Lung (tissue), 12 donors: ENCODE measurements around the gene DEPP1. TPM values are rescaled to one million over a fixed set of nuclear protein-coding genes. Genes with fewer than 3 reads are reported as not detected.
A peak's percentile ranks its signal among the peaks of the same experiment; 100 is the strongest.

ENCODE experiments used
- ATAC-seq: fragments of 200-7000 bp; cut with Tn5 transposase; one replicate; pipeline ENCODE4 v1.9.1; 2020; ENCODE audit warnings: moderate number of reproducible peaks; ENCODE audit not compliant: insufficient read depth, low FRiP score
- DNase-seq, 3 donors: peaks; one replicate each; pipeline ENCODE4 v3.0.0-alpha.2; 2013 to 2017
- H3K27ac ChIP-seq, 2 donors: one replicate each; pipeline ENCODE4 v1.5.1; 2013; ENCODE audit warnings: mild to moderate bottlenecking in 2 of 2, moderate library complexity in 2 of 2, control low read depth in 1 of 2, inconsistent platforms in 1 of 2, low read depth in 1 of 2, low read length in 1 of 2
- H3K27me3 ChIP-seq, 3 donors: one replicate each; pipeline ENCODE4 v1.5.1; 2013; ENCODE audit warnings: low read length in 2 of 3; ENCODE audit not compliant: control insufficient read depth in 3 of 3, insufficient read depth in 3 of 3
- H3K36me3 ChIP-seq, 4 donors: one replicate each; pipeline ENCODE4 v1.5.1; 2013; ENCODE audit warnings: low read length in 4 of 4, mild to moderate bottlenecking in 1 of 4, moderate library complexity in 1 of 4; ENCODE audit not compliant: control insufficient read depth in 4 of 4, insufficient read depth in 4 of 4
- H3K4me1 ChIP-seq, 5 donors: one replicate each; pipeline ENCODE4 v1.5.1; 2013; ENCODE audit warnings: low read length in 5 of 5, mild to moderate bottlenecking in 2 of 5, moderate library complexity in 1 of 5; ENCODE audit not compliant: control insufficient read depth in 5 of 5, insufficient read depth in 5 of 5
- H3K4me3 ChIP-seq: one replicate; pipeline ENCODE4 v1.5.1; 2013; ENCODE audit warnings: mild to moderate bottlenecking, control low read depth, moderate library complexity
- H3K9ac ChIP-seq, 2 donors: one replicate each; pipeline ENCODE4 v1.5.1; 2013; ENCODE audit warnings: low read length in 2 of 2, control low read depth in 1 of 2; ENCODE audit not compliant: insufficient read depth in 1 of 2
- H3K9me3 ChIP-seq, 4 donors: one replicate each; pipeline ENCODE4 v1.5.1; 2013; ENCODE audit warnings: low read length in 3 of 4, mild to moderate bottlenecking in 1 of 4, moderate library complexity in 1 of 4; ENCODE audit not compliant: control insufficient read depth in 4 of 4, insufficient read depth in 3 of 4
- CTCF ChIP-seq: IDR thresholded peaks from 2 replicates; pipeline ENCODE4 v1.5.1; 2012; ENCODE audit warnings: mild to moderate bottlenecking; ENCODE audit errors: control extremely low read depth, extremely low read depth
- WGBS, 2 donors: extraction: QIAGEN DNeasy Blood & Tissue Kit; methylation state at CpG; one replicate each; pipeline ENCODE4 v1.1.7; 2013; 5-methylcytosine and 5-hydroxymethylcytosine counted together
- polyA plus RNA-seq, 2 donors: library from polyadenylated mRNA; stranded (reverse); fragments of 200-250 nt; gene quantifications; one replicate each; pipeline ENCODE4 v1.2.1, GENCODE V29; 2013
- total RNA-seq, 2 donors: library from RNA; depleted of rRNA in 1 of 2; stranded (reverse); fragments of >200 nt in 1 of 2; gene quantifications; one replicate each; pipeline ENCODE4 v1.2.1, GENCODE V29; 2014 to 2021
- donor health status: control.
- donor health status: control.
- donor health status: Bipolar disorder and iron deficiency.
- donor health status: healthy.
- donor health status: DM: yes; HTN: yes; CAD: no.

The DEPP1 gene
- total and polyA plus RNA-seq, 4 donors, result 37.0 to 149 (median 70.1) TPM

- Histone ChIP-seq H3K36me3 (peaks cover 0 to 8% (median 1%) of the 10 kb centered on the region in 4 donors), H3K4me3 (no peak overlapping the region), H3K27ac (peak overlapping the region; percentile 22 to 72), H3K27me3 (no peaks in the 10 kb centered on the region), H3K4me1 (peaks cover 4 to 32% (median 18%) of the 10 kb centered on the region in 5 donors), H3K9ac (no peak overlapping the region), H3K9me3 (no peaks in the 10 kb centered on the region)
- no peak for DNase-seq
- no peak for TF ChIP-seq CTCF
- ATAC-seq, result no peak
- 83 to 85% methylated on average over 9 of the region's 9 CpGs for WGBS, 2 donors
These were observed 16.3 kb upstream of the DEPP1 start for GRCh38 chr10:44994752-44995530.

- Histone ChIP-seq H3K27me3 (no peaks in the 10 kb centered on the region), H3K4me1 (peaks cover 4 to 37% (median 17%) of the 10 kb centered on the region in 5 donors), H3K27ac (peak overlapping the region in 1 of 2 donors; percentile 28), H3K9ac (no peak overlapping the region), H3K4me3 (no peak overlapping the region), H3K9me3 (no peaks in the 10 kb centered on the region), H3K36me3 (peaks cover 0 to 13% (median 1%) of the 10 kb centered on the region in 4 donors)
- no peak for DNase-seq
- WGBS, 2 donors, result 79 to 85% methylated on average over 11 of the region's 11 CpGs
- no peak for TF ChIP-seq CTCF
- ATAC-seq, result no peak
These were observed 15.5 kb upstream of the DEPP1 start for GRCh38 chr10:44993922-44994751.

GRCh38 chr10:44993226-44993921 lies 14.8 kb upstream of the DEPP1 start:
- WGBS, 2 donors, result 95 to 98% methylated on average over 14 of the region's 14 CpGs
- Histone ChIP-seq H3K9me3 (no peaks in the 10 kb centered on the region), H3K4me3 (no peak overlapping the region), H3K36me3 (peaks cover 0 to 13% (median 1%) of the 10 kb centered on the region in 4 donors), H3K27me3 (no peaks in the 10 kb centered on the region), H3K4me1 (peaks cover 4 to 38% (median 17%) of the 10 kb centered on the region in 5 donors), H3K27ac (peak overlapping the region in 1 of 2 donors; percentile 7), H3K9ac (no peak overlapping the region)
- ATAC-seq (no peak), DNase-seq (no peak)
- no peak for TF ChIP-seq CTCF
